ENCODE measurements around the gene CRYBG3.

GRCh38 chr3:97956051-97956450 is 134.2 kb downstream of the CRYBG3 start:
- TF ChIP-seq EZH2 (IDR thresholded peaks at IDR 0.05; ENCODE audit: low read depth) (no peak), CTCF (conservative IDR thresholded peaks at IDR 0.05) (no peak)
